Vagina (tissue), 2 donors: ENCODE measurements around the gene LRRC17.

Experiments
- CTCF ChIP-seq, 3 experiments: fragments of 450-650 bp in 2 of 3; fragments of 200-600 bp in 1 of 3; sonication (generic) in 1 of 3; IDR thresholded peaks; one replicate each; pipeline ENCODE4 v1.5.1; 2017 to 2019; ENCODE audit warnings: antibody characterized with exemption in 3 of 3, mild to moderate bottlenecking in 2 of 3, moderate library complexity in 2 of 3
- POLR2A ChIP-seq, 2 donors: fragments of 450-650 bp; IDR thresholded peaks; one replicate each; pipeline ENCODE4 v1.6.1; 2017; ENCODE audit warnings: antibody characterized with exemption in 2 of 2, mild to moderate bottlenecking in 2 of 2, moderate library complexity in 2 of 2
- POLR2AphosphoS5 ChIP-seq, 2 donors: sonication (generic); formaldehyde crosslinking; IDR thresholded peaks; one replicate each; pipeline ENCODE4 v1.9.0; 2017; ENCODE audit warnings: antibody characterized with exemption in 2 of 2, mild to moderate bottlenecking in 2 of 2, low read depth in 1 of 2; ENCODE audit not compliant: insufficient read depth in 1 of 2

DNA sequence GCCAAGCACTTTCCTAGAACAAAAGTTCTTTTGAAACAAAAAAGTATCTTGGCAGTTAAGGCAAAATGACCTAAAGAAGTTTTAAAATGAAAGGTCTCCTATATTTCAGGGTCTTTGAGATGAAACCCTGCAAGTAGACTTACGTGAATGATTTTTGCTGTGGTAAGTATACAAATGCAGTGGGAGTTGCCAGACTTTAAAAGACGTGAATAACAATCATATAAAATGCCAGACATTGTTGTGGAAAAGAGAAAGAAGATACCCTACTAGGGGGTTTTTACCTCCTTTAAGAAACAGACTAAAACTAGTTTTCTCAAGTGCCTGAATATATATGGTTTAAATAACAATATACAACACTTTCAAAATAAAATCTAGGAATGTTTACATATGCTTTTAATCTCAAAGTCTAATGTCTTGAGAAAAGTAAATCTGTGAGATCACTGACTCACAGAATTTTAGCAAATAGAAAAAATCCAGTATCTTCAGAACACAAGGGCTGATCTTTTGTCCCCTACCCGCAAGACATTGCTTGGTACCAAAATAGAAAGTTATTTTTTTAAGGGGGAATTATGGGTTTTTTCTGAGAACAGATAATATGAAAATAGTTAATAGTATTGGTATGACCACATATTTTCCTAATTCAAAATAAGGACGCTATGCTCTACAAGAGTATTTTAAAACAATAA lies 29.5 kb downstream of the LRRC17 start:
- TF ChIP-seq CTCF (IDR thresholded peaks at IDR 0.05) (no peak), POLR2A (IDR thresholded peaks at IDR 0.05) (no peak), POLR2AphosphoS5 (IDR thresholded peaks at IDR 0.05; ENCODE audit: insufficient read depth in 1 of 2, low read depth in 1 of 2) (no peak)
